AG04449 (cell line): Measurements from ENCODE around the gene TRMT11.
"Not testable (repeated sequence)": the region's sequence is repeated elsewhere in the genome, so short reads cannot be mapped to it uniquely, and the experiment has no call there.

Experiments
- CTCF ChIA-PET: fragments of 350-600 bp; formaldehyde crosslinking; extraction: SDS; loops from one replicate; lab custom pipeline; 2021; ENCODE audit warnings: antibody characterized with exemption; lab: Yijun Ruan, JAX
- POLR2A ChIA-PET: fragments of 400-600, 350-600 bp; formaldehyde crosslinking; extraction: SDS; loops from one replicate; lab custom pipeline; 2020; ENCODE audit warnings: antibody characterized with exemption, inconsistent platforms; lab: Yijun Ruan, JAX
- DNase-seq: peaks from one replicate; pipeline ENCODE4 v3.0.0-alpha.2; 2010; ENCODE audit warnings: low read depth, low spot score
- H3K4me3 ChIP-seq: 2 replicates; pipeline ENCODE4 v1.5.1; 2011; ENCODE audit warnings: low read depth, mild to moderate bottlenecking, control low read depth, low read length
- TF ChIP-seq, protein P1 (sequence below): IDR thresholded peaks from one replicate; pipeline ENCODE4 v1.5.1; 2011; ENCODE audit warnings: mild to moderate bottlenecking, moderate library complexity, low read length, control low read depth, inconsistent platforms; ENCODE audit not compliant: insufficient read depth; ENCODE audit errors: missing control alignments

Gene TRMT11

DNA sequence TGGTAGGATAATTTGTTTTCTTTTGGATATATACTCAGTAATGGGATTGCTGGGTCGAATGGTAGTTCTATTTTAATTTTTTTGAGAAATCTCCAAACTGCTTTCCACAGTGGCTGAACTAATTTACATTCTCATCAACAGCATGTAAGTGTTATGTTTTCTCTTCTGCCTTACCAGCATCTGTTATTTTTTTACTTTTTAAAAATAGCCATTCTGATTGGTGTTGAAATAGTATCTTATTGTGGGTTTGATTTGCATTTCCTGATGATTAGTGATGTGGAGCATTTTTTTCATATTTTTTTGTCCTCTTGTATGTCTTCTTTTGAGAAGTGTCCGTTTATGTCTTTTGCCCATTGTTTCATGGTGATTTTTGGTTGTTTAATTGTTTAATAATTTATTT, 17.8 kb upstream of the TRMT11 start:
- POLR2A ChIA-PET, result no interaction called here
- TF ChIP-seq, protein P1, sequence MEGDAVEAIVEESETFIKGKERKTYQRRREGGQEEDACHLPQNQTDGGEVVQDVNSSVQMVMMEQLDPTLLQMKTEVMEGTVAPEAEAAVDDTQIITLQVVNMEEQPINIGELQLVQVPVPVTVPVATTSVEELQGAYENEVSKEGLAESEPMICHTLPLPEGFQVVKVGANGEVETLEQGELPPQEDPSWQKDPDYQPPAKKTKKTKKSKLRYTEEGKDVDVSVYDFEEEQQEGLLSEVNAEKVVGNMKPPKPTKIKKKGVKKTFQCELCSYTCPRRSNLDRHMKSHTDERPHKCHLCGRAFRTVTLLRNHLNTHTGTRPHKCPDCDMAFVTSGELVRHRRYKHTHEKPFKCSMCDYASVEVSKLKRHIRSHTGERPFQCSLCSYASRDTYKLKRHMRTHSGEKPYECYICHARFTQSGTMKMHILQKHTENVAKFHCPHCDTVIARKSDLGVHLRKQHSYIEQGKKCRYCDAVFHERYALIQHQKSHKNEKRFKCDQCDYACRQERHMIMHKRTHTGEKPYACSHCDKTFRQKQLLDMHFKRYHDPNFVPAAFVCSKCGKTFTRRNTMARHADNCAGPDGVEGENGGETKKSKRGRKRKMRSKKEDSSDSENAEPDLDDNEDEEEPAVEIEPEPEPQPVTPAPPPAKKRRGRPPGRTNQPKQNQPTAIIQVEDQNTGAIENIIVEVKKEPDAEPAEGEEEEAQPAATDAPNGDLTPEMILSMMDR, result no peak
- no peak overlapping the region for H3K4me3 ChIP-seq
- DNase-seq, result no peak
- CTCF ChIA-PET, result interaction anchor here (5.2 kb wide), 1 partner anchor 12 kb away, joined by 69 read pairs; the partner anchor contains the start of gene HINT3

DNA sequence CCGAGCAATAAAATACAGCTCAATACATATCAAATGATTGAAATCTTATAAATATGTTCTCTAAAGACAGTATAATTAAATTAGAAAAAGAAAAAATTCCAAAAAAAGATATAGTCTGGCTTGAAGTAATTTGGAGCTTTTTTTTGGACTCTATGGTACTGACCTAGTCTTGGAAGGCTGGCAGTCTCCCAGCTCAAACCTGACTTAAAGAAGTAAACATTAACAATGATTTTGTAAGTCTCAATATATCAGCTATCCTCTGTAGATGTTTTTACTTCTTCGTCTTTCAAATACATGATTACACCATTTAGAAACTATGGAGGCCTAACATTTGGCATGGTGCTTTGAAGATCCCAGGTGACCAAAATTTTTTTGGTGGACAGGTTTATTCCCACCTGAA, 15.6 kb upstream of the TRMT11 start:
- ChIA-PET POLR2A (no interaction called here), CTCF (interaction anchor here (1.0 to 5.2 kb wide), 11 partner anchors 9 to 657 kb away, joined by 3 to 69 read pairs (median 4); partner anchors contain the start of genes HINT3 and NCOA7)
- no peak for DNase-seq
- no peak overlapping the region for H3K4me3 ChIP-seq
- TF ChIP-seq, protein P1, result no peak

DNA sequence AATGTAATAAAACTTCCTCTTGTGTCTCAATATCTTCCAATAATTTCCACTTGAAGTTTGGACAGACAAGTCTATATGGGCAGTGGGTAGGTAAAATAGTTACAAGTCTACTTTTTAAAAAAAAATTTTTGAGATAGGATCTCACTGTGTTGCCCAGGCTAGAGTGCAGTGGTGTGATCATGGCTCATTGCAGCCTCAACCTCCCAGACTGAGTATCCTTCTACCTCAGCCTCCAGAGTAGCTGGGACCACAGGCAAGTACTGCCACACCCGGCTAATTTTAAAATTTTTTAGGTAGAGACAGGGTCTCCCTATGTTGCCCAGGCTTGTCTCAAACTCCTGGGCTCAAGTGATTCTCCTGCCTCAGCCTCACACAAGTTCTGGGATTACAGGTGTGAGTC, 13.9 kb upstream of the TRMT11 start:
- DNase-seq, H3K4me3 ChIP-seq, POLR2A ChIA-PET: not testable (repeated sequence)
- CTCF ChIA-PET, result interaction anchor here (1.1 to 4.3 kb wide), 6 partner anchors 17 to 659 kb away, joined by 3 to 75 read pairs (median 10); partner anchors contain the start of gene NCOA7

DNA sequence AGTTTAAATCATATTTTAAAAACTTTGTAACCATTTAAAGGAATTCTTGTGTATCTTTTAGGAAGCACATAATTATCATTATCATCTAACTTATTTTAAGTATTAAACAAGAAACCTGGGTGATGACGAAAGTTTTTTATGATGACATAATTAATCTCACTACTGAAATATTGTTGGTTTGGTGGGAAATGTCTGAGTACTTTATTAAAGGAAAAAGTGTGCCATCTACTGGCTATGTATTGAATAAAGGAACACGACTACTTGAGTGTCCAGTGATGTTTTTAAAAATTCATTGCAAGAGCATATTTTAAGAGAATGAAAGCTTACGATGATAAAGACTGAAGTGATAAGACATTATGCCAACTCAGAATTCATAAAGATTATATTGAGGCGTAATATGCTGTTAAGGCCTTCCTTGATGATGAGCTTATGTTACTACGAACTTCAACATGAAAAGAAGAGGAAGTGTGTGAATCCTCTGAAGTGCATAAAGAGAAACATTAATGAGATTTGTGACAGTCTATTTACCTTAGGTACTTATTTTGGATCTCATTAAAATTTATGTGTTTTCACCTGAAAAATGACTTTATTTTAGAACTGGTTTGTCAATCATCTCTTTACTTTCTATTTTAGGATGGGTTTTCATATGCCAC, 12.0 kb upstream of the TRMT11 start:
- ChIA-PET POLR2A (interaction anchor here (0.7 kb wide), 1 partner anchor 17 kb away, joined by 3 read pairs; no protein-coding TSS in a partner anchor), CTCF (interaction anchor here (0.9 to 4.3 kb wide), 45 partner anchors 8 to 665 kb away, joined by 3 to 75 read pairs (median 6); partner anchors contain the start of genes HINT3, NCOA7 and TRMT11)
- DNase-seq, result no peak
- H3K4me3 ChIP-seq, result no peak overlapping the region
- TF ChIP-seq, protein P1, result no peak

DNA sequence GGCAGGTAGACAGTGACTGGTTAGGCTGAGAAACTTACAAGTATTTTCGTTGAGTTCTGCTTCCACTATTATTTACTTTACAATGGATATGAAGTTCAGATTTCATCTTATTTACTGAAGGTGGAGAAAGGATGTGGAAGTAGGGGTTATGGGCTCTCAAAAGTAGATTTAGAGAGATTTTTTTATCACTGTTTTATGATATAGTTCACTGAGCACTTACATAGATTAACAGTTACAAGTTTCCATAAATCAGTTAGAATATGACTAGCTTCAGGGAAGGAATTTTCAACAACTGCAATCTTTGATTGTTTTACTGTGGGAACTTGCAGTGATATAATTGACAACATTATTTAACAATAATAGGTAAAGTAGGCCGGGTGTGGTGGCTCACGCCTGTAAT, 7.2 kb upstream of the TRMT11 start:
- H3K4me3 ChIP-seq, result no peak overlapping the region
- TF ChIP-seq, protein P1, result no peak
- DNase-seq, result no peak
- CTCF ChIA-PET, result interaction anchor here (1.4 kb wide), 1 partner anchor 665 kb away, joined by 3 read pairs; no protein-coding TSS in a partner anchor
- POLR2A ChIA-PET, result no interaction called here

DNA sequence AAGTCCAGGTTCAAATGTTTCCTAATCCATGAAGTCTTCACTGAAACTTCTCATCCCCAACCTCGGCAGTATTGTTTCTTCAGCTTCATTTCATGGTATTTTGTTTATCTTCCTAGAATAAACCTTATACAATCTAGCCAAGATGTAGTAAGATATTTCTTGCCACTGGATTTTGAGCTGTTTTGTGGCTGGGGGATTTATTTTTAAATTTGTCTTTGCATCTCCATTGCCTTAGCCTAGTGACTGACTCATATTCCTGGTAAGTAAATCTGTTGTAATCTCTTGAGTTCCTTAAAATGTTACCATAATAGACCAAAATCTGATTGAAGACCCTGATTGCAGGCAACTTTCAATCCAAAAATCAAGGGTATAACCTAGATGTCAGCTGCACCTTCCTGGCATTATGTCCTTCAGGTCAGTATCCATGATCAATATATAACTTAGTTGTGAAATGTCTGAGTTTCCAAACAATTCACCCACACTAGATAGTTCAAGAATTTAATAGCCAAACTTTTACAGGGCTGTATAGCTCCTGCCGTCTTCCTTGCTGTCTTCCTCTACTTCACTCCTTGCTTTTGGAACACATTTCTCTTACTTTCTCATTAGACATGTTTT, 4.7 kb upstream of the TRMT11 start:
- ChIA-PET POLR2A (no interaction called here), CTCF (interaction anchor here (0.7 to 2.8 kb wide), 6 partner anchors 8 to 212 kb away, joined by 3 to 17 read pairs (median 3); partner anchors contain the start of genes HINT3 and NCOA7)
- no peak for DNase-seq
- H3K4me3 ChIP-seq, result no peak overlapping the region
- TF ChIP-seq, protein P1, result no peak
